SU-DHL-6 (cell line): ENCODE data around the gene PTPRG.

Experiments
- CTCF ChIP-seq: fragments of 200-600 bp; sonication (generic); IDR thresholded peaks from one replicate; pipeline ENCODE4 v1.5.1; 2017; ENCODE audit warnings: antibody characterized with exemption, mild to moderate bottlenecking, low read length, moderate library complexity; ENCODE audit not compliant: insufficient read depth, poor library complexity, severe bottlenecking
- EZH2phosphoT487 ChIP-seq: fragments of 200-600 bp; sonication (generic), shearing (Covaris generic); conservative IDR thresholded peaks from 2 replicates; pipeline ENCODE4 v1.6.1; 2018; ENCODE audit warnings: mild to moderate bottlenecking, antibody characterized with exemption, low read length, moderate library complexity, mixed read lengths

- no peak for TF ChIP-seq CTCF
- TF ChIP-seq EZH2phosphoT487, result no peak
These were observed 130.1 kb downstream of the PTPRG start for GRCh38 chr3:61691466-61691865.
